ENCODE results near the gene PSMD1. TPM values are rescaled to one million over a fixed set of nuclear protein-coding genes. Genes with fewer than 3 reads are reported as not detected.
A peak's percentile ranks its signal among the peaks of the same experiment; 100 is the strongest.
"Not testable (repeated sequence)": the region's sequence is repeated elsewhere in the genome, so short reads cannot be mapped to it uniquely, and the experiment has no call there.

The PSMD1 gene
- total RNA-seq, 2 donors from 2014 or later, result 74.1 to 114 TPM

DNA sequence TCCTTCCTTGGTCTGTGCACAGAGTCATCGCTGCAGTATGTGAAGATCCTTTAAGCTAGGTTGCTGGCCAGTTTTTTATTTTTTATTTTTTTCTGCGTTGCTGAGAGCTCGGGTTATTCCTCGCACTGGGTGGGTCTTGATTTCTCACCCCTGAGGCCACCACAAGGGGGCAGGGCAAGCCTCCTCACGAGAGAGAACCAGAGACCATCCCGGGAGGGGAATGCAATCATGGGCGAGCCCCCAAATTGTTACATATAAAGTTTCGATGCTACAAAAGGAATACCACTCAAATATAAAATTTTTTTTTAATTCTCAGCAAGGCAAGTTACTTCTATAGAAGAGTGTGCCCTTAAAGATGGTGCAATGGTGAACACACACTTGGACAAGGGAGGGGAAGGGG is 43.3 kb downstream of the PSMD1 start:
- intact Hi-C loops (cut with DNase I), result loop anchor here (5.0 to 10.0 kb wide), 2 partner anchors 125 to 312 kb away; no protein-coding TSS in a partner anchor
- H3K9me3 ChIP-seq, result no peaks in the 10 kb centered on the region
- peak; percentile 29 for DNase-seq
- no peaks in the 10 kb centered on the region for H3K36me3 ChIP-seq
- H3K4me3 ChIP-seq, result no peak overlapping the region
- H3K4me1 ChIP-seq, result no peaks in the 10 kb centered on the region
- no peak overlapping the region for H3K27ac ChIP-seq
- H3K27me3 ChIP-seq, result no peaks in the 10 kb centered on the region
- TF ChIP-seq, protein P1, sequence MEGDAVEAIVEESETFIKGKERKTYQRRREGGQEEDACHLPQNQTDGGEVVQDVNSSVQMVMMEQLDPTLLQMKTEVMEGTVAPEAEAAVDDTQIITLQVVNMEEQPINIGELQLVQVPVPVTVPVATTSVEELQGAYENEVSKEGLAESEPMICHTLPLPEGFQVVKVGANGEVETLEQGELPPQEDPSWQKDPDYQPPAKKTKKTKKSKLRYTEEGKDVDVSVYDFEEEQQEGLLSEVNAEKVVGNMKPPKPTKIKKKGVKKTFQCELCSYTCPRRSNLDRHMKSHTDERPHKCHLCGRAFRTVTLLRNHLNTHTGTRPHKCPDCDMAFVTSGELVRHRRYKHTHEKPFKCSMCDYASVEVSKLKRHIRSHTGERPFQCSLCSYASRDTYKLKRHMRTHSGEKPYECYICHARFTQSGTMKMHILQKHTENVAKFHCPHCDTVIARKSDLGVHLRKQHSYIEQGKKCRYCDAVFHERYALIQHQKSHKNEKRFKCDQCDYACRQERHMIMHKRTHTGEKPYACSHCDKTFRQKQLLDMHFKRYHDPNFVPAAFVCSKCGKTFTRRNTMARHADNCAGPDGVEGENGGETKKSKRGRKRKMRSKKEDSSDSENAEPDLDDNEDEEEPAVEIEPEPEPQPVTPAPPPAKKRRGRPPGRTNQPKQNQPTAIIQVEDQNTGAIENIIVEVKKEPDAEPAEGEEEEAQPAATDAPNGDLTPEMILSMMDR (IDR thresholded peaks at IDR 0.05), result no peak
- H3K9ac ChIP-seq (ENCODE audit: low read depth in 2 of 2, low read length in 2 of 2), result no peak overlapping the region

DNA sequence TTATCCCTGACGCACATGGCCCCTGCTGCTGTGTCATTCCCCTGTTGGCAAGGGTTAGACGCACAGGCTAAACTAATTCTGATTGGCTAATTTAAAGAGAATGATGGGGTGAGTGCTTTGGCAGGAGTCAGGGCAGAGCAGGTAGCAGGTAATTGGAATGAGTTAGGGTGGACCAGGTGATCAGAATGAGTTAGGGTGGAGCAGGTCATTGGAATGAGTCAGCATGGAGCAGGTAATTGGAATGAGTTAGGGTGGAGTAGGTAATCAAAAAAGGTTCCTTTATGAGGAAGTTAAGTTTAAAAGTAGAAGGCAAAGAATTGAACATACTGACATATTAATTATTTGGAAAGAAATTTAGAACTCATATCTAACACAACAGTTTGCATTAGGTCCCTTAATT is 43.7 kb downstream of the PSMD1 start:
- not testable (repeated sequence) for H3K9ac ChIP-seq (ENCODE audit: low read depth in 2 of 2, low read length in 2 of 2); H3K9me3 ChIP-seq; H3K4me1 ChIP-seq; H3K36me3 ChIP-seq; H3K4me3 ChIP-seq; H3K27me3 ChIP-seq
- peak overlapping the region; percentile 60 for H3K27ac ChIP-seq
- peak; percentile 50 for DNase-seq
- intact Hi-C loops (cut with DNase I), result loop anchor here (5.0 to 10.0 kb wide), 2 partner anchors 124 to 312 kb away; no protein-coding TSS in a partner anchor

DNA sequence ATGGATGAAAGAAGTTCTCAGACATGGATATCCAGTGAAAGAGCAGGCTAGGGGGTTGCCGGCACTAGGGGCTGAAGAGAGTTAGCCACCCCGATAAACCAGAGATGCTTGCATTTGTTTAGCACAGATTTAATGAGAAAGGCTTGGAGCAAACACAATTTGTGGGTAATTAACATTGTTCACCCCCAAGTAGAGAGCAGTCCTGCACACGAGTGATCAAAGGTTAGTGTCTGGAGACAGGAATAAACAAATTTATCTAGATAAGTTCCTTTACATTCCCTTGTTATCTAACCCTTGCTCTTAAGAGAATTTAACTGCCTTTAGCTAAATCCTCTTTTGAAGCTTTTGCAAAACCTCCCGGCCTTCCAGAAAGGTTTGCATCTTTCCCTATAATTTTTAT is 44.3 kb downstream of the PSMD1 start:
- intact Hi-C loops (cut with DNase I), result loop anchor here (5.0 to 10.0 kb wide), 2 partner anchors 124 to 311 kb away; no protein-coding TSS in a partner anchor
- Histone ChIP-seq H3K4me3 (no peak overlapping the region), H3K27ac (peak overlapping the region; percentile 60), H3K9ac (ENCODE audit: low read depth in 2 of 2, low read length in 2 of 2) (no peak overlapping the region), H3K27me3 (no peaks in the 10 kb centered on the region), H3K9me3 (no peaks in the 10 kb centered on the region), H3K36me3 (no peaks in the 10 kb centered on the region), H3K4me1 (no peaks in the 10 kb centered on the region)
- DNase-seq, result no peak
- TF ChIP-seq, protein P1 (IDR thresholded peaks at IDR 0.05), result no peak

DNA sequence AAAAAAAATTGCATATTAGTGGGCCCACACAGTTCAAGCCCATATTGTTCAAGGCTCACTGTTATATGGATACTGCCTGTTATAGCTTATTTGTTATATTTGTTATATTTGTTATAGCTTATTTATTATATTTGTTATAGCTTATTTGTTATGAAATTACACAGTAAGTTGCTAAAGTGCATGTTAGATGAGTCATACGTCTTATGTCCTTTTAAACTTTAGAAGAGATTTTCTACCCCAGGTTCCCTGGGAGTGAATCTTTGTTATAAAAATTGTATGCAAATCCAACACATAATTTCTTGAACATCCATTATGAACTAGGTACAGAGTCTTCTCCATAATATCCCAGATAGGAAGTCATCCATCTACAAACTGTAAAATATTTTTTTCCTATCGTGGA is 46.1 kb downstream of the PSMD1 start:
- no peak overlapping the region for H3K9ac ChIP-seq (ENCODE audit: low read depth in 2 of 2, low read length in 2 of 2)
- H3K27me3 ChIP-seq, result no peaks in the 10 kb centered on the region
- H3K27ac ChIP-seq, result peak overlapping the region; percentile 60
- TF ChIP-seq, protein P1 (IDR thresholded peaks at IDR 0.05), result no peak
- no peak for DNase-seq
- H3K9me3 ChIP-seq, result no peaks in the 10 kb centered on the region
- H3K4me3 ChIP-seq, result no peak overlapping the region
- no peaks in the 10 kb centered on the region for H3K4me1 ChIP-seq
- intact Hi-C loops (cut with DNase I), result loop anchor here (5.0 to 10.0 kb wide), 2 partner anchors 122 to 310 kb away; no protein-coding TSS in a partner anchor
- H3K36me3 ChIP-seq, result no peaks in the 10 kb centered on the region

DNA sequence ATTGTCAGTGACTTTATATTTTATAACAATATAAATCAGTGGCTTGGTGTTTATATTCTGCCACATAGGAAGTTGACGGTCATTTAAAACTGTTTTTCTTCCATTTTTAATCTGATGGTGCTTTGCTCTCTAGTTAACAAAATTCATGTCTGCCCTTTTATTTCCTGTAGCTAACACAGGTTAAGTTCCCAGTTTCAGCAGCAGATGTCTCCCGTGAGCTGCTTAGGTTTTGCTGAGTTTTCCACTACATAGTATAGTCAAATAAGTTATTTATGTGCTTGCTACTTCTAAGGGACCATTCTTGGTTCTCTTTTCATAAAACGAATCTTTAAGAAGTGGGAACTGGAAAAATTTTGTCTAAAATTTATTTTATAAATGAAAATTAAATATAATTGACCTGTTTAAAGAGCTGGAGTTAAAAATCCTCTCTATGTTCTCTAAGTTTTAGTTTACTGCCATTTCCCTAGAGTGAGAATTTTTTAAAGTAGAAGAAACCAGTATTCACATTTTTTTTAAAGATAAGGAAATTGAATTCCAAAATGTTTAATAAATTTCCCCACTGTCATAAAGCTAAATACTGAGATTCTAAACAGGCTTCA is 47.5 kb downstream of the PSMD1 start:
- TF ChIP-seq, protein P1 (IDR thresholded peaks at IDR 0.05), result peak; percentile 82
- intact Hi-C loops (cut with DNase I), result loop anchor here (5.0 to 10.0 kb wide), 2 partner anchors 121 to 308 kb away; no protein-coding TSS in a partner anchor
- DNase-seq, result peak; percentile 80

DNA sequence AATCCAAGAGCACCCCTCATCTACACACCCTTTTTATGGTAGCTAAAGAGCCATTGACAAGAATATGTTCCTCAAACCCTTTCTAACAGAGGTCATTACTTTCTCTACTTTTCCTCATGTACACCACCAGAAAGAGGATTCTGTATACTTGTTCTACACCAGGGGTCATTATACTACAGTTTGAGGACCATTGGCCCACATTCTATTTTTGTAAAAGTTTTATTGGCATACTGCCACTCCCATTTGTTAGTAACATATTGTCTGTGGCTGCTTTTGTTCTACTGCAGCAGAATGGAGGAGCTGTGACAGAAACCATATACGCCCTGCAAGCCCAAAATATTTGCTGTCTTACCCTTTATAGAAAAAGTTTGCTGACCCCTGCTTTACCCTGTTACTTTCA is 53.9 kb downstream of the PSMD1 start:
- Histone ChIP-seq H3K27me3 (no peaks in the 10 kb centered on the region), H3K9me3 (no peaks in the 10 kb centered on the region), H3K4me1 (peaks cover 9% of the 10 kb centered on the region), H3K27ac (no peak overlapping the region), H3K36me3 (no peaks in the 10 kb centered on the region), H3K9ac (ENCODE audit: low read depth in 2 of 2, low read length in 2 of 2) (no peak overlapping the region), H3K4me3 (no peak overlapping the region)
- no peak for DNase-seq
- TF ChIP-seq, protein P1 (IDR thresholded peaks at IDR 0.05), result no peak
- intact Hi-C loops (cut with DNase I), result no loop called here

More for the DNA sequence above, 47.5 kb downstream of the PSMD1 start:
- Histone ChIP-seq H3K4me3 (no peak overlapping the region), H3K9ac (ENCODE audit: low read depth in 2 of 2, low read length in 2 of 2) (no peak overlapping the region), H3K9me3 (no peaks in the 10 kb centered on the region), H3K27me3 (no peaks in the 10 kb centered on the region), H3K4me1 (no peaks in the 10 kb centered on the region), H3K36me3 (no peaks in the 10 kb centered on the region), H3K27ac (peak overlapping the region; percentile 36)
